GM19023 (cell line): Measurements from ENCODE around the gene TPSG1.
"Not testable (repeated sequence)": the region's sequence is repeated elsewhere in the genome, so short reads cannot be mapped to it uniquely, and the experiment has no call there.

Source experiments
- ATAC-seq: cut with Tn5 transposase; IDR thresholded peaks from one replicate; pipeline ENCODE4 v1.9.1; 2021; ENCODE audit warnings: mild to moderate bottlenecking, moderate library complexity; ENCODE audit not compliant: unreplicated experiment

TPSG1 gene

DNA sequence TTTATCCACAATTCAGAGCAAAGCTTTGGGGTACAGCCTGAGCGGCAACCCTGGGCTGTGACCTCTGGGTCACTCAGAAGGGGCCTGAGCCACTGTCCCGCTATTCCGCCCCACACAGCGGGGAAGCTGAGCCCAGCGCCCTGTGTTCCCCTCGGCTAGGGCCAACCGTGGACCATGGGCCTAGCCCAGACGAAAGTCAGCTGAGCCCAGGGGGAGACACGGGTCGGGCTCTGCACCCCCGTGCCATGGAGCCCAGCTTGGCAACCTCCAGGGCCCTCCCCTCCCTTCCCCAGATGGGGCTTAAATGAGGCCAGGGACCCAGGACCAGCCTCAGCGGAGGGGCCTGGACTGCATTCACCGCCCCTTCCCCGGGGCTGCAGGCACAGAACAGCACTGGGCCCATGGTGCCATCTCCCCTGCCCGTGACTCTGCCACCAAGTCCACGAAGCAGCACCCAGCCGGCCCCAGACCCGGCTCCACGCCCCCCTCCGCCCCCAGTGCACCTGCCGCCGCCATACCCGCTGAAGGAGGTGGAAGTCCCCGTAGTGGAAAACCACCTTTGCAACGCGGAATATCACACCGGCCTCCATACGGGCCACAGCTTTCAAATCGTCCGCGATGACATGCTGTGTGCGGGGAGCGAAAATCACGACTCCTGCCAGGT lies 32.6 kb upstream of the TPSG1 start:
- no peak for ATAC-seq

DNA sequence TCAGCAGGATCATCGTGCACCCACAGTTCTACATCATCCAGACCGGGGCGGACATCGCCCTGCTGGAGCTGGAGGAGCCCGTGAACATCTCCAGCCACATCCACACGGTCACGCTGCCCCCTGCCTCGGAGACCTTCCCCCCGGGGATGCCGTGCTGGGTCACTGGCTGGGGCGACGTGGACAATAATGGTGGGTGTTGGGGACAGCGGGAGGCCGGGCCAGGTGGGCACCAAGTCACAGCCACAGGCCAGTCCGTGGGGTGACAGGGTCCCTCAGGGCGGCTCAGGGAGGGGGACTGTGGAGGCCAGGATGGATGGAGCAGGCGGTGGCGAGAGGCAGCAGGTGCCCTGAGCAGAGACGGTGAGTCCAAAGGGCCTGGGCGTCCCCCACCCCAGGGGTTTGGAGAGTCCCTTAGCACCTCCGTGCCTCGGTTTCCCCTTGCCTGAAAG lies 31.8 kb upstream of the TPSG1 start:
- no peak for ATAC-seq

DNA sequence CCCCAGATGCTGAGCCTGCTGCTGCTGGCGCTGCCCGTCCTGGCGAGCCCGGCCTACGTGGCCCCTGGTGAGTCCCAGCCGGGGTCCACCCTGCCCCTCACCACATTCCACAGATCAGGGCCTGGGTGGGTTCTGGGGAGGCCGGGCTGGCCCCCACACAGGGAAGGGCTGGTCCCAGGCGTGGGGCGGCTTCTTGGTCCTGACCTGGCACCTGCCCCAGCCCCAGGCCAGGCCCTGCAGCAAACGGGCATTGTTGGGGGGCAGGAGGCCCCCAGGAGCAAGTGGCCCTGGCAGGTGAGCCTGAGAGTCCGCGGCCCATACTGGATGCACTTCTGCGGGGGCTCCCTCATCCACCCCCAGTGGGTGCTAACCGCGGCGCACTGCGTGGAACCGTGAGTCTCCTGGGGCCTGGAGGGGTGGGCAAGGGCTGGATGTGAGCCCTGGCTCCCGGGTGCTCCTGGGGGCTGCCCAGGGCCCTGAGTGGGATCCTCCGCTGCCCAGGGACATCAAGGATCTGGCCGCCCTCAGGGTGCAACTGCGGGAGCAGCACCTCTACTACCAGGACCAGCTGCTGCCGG lies 31.3 kb upstream of the TPSG1 start:
- not testable (repeated sequence) for ATAC-seq

DNA sequence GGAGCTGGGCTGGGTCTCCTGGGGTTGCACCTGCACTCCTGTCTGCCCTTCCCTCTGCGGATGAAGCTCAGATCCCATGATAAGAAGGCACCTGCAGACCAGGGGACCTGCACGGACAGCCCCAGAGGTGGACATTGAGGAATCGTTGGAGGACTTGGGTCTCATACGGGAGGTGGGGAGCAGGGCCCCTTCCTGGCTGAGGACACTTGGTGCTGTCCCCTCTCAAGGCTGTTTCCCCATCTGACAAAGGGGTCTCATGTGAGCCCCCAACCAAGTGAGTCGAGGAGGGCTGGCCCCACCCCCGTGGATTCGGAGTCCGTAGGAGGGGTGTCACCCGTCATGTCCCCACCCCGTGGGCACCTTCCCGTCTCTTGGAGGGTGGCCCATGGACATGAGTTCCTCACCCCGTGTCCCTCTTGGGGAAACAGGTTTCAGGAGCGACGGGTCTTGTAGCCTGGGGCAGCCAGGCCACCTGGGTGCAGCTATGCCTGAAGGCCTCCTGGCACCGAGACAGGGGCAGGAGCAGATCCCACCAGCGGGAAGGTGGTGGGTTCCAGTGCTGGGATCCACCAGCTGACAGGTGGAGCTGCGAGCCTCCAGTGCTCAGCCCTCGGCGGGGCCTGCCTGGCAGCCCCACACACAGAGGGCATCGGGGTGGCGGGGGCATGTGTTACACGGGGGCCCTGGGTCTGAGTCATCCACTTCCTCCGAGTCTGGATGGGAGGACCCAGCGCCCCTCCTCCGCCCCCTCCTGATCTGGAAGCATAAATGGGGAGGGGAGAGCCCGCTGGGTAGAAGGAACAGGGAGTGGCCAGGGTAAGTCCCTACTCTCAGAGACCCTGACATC lies 30.4 kb upstream of the TPSG1 start, which contains the start of gene TPSD1:
TPSD1 (plus strand) TSS at position 794 of the 847 bp plus-strand sequence. CDS start 212 bp downstream, outside the sequence.
- ATAC-seq, result not testable (repeated sequence)

DNA sequence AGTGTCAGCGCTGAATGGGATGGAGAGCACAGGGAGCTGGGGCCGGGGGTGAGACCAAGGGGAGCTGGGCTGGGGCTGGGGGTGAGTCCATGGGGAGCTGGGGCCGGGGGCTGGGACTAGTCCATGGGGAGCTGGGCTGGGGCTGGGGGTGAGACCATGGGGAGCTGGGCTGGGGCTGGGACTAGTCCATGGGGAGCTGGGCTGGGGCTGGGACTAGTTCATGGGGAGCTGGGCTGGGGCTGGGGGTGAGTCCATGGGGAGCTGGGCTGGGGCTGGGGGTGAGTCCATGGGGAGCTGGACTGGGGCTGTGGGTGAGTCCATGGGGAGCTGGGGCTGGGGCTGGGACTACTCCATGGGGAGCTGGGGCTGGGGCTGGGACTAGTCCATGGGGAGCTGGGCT lies 29.8 kb upstream of the TPSG1 start:
- not testable (repeated sequence) for ATAC-seq

DNA sequence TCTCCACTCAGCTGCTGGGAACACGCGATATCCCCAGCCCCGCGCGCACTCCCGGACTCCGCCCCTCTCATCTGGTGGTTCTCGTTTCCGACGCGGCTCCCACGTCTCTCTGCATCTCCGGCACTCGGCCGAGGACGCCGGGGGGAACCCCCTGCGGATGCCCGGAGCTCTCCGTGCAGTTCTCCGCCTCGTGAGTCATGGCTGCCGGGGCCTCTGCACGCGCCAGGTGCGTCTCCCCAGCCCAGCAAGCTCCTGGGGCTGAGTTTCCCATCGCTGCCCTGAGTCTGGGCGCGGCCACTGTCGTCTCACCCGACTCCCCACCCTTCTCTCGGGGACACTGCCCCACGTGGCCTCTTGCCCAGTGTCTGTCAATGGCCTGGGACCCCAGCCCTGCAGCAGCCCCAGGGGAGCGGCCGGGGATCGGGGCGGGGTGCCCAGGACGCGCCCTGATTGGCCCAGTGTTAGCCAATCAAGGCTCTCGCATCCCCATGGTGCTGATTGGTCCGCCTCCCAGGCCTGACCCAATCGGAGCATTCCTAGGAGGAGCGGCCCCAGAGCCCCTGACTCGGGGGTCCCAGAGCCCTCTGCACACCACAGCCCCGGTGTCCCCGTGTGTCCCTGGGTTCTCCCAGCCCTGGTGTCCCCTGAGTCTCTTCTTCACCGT lies 28.8 kb upstream of the TPSG1 start:
- ATAC-seq, result not testable (repeated sequence)

DNA sequence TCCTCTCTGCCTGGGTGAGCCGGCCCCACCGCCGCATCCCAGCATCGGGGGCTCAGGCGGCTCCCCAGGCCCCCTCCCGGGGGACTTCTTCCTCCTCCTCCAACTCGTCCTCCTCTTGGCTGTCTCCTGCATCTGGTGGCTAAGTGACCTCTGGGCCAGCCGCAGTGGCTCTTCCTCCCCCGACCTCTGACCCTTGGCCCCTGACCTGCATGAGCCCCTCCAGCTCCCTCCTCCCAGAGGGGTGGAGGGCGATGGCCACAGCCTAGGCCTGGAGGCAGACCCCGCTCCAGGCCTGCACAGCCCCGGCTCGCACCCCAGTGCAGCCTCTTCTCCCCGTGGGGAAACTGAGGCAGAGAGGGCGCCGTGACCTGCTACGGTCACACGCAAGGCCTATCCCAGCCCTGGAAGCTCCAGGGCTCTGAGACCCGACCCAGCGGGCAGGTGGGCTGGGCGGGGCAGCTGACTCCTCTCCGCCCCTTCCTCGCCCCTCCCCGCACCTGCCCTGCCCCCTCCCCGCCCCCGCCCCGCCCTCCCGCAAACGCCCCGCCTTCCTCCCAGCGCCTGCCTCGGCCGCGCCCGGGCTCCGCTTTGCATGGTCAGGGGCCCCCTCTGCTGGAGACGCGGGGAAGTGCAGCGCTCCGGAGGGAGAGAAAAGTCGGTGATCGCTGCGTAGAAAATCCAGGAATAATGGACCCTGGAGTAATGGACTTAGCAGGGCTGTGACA lies 24.1 kb upstream of the TPSG1 start:
- ATAC-seq, result not testable (repeated sequence)

DNA sequence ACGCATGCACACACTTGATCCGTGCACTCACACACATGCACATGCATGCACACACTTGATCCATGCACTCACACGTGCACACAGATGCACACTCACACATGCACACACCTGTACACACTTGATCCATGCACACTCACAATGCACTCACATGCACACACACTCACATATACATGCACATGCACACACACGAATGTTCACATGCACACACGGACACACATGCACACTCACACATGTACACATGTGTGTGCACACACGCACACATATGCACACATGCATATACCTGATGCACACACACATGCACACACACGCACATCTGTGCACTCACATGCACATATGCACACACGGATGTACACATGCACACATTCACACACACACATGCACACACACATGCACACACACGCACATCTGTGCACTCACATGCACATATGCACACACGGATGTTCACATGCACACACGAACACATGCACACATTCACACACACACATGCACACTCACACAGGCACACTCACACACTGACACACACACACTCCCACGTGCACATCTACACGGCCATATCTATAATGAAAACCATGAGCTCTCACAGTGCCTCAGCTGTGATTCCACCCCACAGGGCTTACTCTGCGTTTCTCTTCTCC lies 23.0 kb upstream of the TPSG1 start:
- not testable (repeated sequence) for ATAC-seq

DNA sequence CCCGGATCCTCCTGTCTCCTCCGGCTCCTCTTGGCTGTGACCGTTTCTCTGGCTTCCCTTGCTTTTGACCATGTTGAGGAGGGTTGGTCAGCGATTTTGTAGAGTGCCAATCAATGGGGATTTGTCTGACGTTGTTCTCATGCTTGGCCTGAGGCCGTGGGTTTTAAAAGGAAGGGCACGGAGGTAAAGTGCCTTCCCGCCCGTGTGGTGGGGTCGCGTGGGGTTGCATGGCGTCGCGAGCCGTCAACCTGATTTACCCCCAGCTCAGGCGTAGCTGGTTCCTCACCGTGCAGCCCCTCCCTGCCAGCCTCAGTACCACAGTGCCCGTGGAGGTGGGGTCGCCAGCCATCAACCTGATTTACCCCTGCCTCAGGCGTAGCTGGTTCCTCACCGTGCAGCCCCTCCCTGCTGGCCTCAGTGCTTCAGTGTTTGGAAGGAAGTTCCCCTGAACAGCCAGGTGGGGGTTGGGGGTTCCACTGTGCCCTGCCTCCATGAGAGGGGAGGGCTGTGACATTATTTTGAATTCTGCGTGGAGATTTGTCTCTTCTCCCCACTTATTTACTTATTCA lies 20.5 kb upstream of the TPSG1 start:
- no peak for ATAC-seq

DNA sequence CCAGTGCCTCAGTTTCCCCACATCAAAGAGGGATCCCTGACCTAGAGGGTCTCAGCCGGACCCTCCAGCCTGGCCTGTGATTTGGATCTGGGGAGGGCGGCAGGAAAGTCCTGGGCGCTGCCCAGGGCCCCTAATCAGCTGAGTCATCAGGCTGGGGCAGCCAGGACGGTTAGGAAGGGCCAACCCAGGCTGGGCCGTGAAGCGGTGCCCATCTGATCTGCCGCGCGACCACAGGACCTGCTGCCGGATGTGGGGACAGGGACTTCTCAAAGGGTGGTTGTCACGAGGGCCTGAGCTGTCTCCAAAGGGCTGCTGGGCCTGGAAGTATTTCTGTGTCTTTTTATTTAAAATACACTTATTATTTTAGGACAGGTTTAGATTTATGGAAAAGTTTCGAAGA lies 19.8 kb upstream of the TPSG1 start:
- no peak for ATAC-seq

DNA sequence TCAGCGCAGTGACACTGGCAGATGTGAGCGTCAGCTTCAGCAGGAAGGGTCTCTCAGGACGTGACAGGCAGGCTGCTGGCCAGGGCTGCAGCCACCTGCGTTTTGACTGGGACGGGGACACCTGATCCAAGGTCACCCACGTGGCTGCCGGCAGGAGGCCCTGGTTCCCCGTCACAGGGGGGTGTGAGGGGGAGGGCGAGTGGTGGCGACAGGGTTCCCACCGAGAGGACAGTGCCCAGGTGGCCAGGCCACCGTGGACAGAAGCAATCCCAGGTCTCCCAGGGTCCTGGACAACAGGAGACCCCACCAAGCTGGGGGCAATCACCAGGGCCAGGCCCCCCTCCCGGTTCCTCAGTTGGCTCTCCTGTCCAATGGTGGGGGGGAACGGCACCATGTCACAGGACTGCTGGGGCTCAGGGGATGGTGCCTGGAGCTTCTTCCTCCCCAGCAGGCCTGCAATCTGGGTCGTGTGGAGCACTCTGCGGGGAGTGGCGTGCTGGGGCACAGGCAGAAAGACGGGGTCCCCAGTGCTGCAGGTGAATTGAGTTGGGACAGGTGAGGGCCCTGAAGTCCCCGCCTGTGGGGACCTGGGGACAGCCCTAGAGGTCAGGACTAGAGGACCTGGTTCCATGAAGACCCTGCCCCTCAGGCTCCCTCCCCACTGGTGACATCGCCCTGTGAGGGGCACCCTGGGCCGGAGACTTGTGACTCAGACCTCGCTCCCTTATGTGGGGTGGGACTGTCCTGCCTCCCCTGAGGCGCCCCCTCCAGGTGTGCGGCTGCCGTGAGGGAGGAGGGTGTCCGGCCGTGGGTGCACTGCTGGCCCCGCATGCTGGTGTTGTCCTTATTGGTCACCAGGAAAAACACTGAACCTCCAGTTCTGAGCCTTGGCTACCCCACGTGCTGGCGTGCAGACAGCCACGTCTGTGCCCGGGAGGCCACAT lies 19.1 kb upstream of the TPSG1 start:
- not testable (repeated sequence) for ATAC-seq

DNA sequence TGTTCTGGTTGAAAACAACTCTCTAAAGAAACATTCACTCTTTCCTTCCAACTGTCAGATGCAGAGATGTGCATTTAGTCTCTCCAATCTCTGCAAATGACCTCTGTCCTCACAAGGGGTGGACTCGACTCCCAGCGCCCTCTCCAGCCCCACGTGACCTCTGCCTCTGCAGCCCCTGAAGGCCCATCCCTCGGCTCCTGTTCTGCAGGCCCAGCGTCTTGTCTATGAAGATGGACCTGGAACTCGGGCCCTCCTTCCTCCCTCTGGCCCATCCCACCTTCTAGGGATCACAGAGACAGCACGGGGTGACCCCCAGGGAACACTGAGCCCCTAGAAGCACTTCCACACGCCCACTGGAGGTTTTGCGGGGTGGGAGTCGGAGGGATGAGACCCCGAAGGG lies 18.3 kb upstream of the TPSG1 start:
- not testable (repeated sequence) for ATAC-seq

DNA sequence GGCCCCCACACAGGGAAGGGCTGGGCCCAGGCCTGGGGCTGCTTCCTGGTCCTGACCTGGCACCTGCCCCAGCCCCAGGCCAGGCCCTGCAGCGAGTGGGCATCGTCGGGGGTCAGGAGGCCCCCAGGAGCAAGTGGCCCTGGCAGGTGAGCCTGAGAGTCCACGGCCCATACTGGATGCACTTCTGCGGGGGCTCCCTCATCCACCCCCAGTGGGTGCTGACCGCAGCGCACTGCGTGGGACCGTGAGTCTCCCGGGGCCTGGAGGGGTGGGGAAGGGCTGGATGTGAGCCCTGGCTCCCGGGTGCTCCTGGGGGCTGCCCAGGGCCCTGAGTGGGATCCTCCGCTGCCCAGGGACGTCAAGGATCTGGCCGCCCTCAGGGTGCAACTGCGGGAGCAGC lies 16.0 kb upstream of the TPSG1 start:
- ATAC-seq, result not testable (repeated sequence)

DNA sequence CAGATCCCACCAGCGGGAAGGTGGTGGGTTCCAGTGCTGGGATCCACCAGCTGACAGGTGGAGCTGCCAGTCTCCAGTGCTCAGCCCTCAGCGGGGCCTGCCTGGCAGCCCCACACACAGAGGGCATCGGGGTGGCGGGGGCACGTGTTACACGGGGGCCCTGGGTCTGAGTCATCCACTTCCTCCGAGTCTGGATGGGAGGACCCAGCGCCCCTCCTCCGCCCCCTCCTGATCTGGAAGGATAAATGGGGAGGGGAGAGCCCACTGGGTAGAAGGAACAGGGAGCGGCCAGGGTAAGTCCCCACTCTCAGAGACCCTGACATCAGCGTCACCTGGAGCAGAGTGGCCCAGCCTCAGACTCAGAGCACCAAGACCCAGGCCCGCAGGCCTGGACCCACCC lies 15.4 kb upstream of the TPSG1 start, which contains the start of gene TPSAB1:
TPSAB1 (plus strand) TSS at position 270 of the 400 bp plus-strand sequence. CDS start 234 bp downstream, outside the sequence.
- ATAC-seq, result not testable (repeated sequence)

DNA sequence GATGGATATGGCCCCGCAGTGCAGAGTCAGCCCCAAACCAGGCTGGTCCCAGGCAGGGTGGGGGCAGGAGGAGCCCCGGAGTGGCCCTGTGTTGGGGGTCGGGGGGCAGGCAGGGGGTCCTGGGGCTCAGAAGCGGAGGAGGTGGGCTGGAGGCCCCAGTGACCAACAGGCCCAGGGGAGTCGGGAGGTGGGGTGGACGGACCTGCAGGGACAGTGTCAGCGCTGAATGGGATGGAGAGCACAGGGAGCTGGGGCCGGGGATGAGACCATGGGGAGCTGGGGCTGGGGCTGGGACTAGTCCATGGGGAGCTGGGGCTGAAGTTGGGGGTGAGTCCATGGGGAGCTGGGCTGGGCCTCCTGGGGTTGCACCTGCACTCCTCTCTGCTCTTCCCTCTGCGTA lies 14.5 kb upstream of the TPSG1 start:
- not testable (repeated sequence) for ATAC-seq

DNA sequence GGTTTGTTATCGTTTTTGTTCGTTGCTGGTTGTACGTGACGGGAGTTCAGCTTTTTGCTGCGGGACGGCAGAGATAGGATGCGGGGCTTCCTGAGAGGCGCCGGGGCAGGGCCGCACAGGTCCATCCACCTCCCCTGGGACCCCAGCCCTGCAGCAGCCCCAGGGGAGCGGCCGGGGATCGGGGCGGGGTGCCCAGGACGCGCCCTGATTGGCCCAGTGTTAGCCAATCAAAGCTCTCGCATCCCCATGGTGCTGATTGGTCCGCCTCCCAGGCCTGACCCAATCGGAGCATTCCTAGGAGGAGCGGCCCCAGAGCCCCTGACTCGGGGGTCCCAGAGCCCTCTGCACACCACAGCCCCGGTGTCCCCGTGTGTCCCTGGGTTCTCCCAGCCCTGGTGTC lies 13.8 kb upstream of the TPSG1 start:
- not testable (repeated sequence) for ATAC-seq

DNA sequence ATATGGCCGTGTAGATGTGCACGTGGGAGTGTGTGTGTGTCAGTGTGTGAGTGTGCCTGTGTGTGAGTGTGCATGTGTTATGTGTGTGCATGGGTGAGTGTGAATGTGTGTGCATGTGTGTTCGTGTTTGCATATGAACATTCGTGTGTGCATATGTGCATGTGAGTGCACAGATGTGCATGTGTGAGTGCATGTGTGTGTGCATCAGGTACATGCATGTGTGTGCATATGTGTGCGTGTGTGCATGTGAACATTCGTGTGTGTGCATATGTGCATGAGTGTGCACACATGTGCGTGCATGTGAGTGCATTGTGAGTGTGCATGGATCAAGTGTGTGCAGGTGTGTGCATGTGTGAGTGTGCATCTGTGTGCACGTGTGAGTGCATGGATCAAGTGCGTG lies 12.9 kb upstream of the TPSG1 start:
- no peak for ATAC-seq

DNA sequence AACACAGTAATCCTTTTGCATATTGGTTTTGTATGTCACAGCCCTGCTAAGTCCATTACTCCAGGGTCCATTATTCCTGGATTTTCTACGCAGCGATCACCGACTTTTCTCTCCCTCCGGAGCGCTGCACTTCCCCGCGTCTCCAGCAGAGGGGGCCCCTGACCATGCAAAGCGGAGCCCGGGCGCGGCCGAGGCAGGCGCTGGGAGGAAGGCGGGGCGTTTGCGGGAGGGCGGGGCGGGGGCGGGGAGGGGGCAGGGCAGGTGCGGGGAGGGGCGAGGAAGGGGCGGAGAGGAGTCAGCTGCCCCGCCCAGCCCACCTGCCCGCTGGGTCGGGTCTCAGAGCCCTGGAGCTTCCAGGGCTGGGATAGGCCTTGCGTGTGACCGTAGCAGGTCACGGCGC lies 11.6 kb upstream of the TPSG1 start:
- not testable (repeated sequence) for ATAC-seq
